ENCODE measurements around the gene CCNB2.

The CCNB2 gene

DNA sequence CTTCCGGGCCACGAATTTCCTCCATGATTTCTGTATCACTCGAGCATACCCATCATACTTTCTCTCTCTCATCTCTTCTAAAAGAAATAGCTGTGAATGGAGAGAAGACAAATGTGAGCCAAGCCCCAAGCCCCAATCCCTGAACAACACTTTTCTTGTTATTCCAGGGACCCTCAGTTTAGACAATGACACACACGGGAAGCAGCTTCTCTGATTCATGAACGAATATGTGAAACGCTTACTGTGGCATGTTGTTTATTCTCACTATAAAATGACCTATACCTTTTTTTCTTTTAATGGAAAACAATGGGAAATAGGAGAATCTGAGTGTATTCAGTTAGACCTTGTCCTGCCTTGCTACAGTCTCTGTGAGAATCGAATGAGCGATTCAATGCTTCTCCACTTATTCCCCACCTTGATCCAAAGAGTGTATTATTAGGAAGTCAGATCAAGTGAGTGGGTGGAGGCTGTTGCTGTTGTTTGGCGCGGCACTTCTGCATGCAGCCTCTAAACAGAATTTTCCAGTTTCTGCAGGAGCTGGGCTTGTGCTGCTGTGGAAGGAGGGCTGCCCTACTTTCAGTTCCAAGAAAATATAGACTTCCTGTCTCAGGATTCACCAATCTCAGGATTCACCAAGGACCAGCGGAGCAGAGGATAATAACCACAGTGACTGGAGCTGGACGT is 69.3 kb downstream of the CCNB2 start:
- no peaks in the 10 kb centered on the region for H3K27me3 ChIP-seq (ENCODE audit: control insufficient read depth, insufficient read depth, low read length, poor library complexity, severe bottlenecking)
- H3K4me1 ChIP-seq (ENCODE audit: control insufficient read depth, insufficient read depth, low read length), result no peaks in the 10 kb centered on the region
- H3K36me3 ChIP-seq (ENCODE audit: control insufficient read depth, insufficient read depth, low read length), result no peaks in the 10 kb centered on the region
- no peak overlapping the region for H3K27ac ChIP-seq (ENCODE audit: insufficient read depth, low read depth, low read length, poor library complexity, severe bottlenecking)
- WGBS, 2 experiments, result 95 to 97% methylated on average over 12 of the region's 12 CpGs
- no peaks in the 10 kb centered on the region for H3K9me3 ChIP-seq (ENCODE audit: control insufficient read depth, low read length)
- no peak overlapping the region for H3K4me3 ChIP-seq (ENCODE audit: insufficient read depth, low read depth, low read length)
